Fibroblast of lung (primary cell): ENCODE measurements around the gene FOXM1. TPM values are rescaled to one million over a fixed set of nuclear protein-coding genes. Genes with fewer than 3 reads are reported as not detected.

Source experiments
- DNase-seq, 2 donors: peaks; one replicate each; pipeline versions ENCODE4 v3.0.0 to v3.0.0-alpha.2; 2010; ENCODE audit warnings: low read depth in 2 of 2
- H2AFZ ChIP-seq: 2 replicates; pipeline ENCODE4 v1.5.1; 2012; ENCODE audit warnings: low read length, control low read depth, inconsistent platforms
- H3K27ac ChIP-seq: 2 replicates; pipeline ENCODE4 v1.5.1; 2011; ENCODE audit warnings: low read length, control low read depth; ENCODE audit not compliant: insufficient read depth
- H3K27me3 ChIP-seq: 2 replicates; pipeline ENCODE4 v1.5.1; 2011; ENCODE audit warnings: mild to moderate bottlenecking, low read length; ENCODE audit not compliant: control insufficient read depth, insufficient read depth
- H3K36me3 ChIP-seq: 2 replicates; pipeline ENCODE4 v1.5.1; 2011; ENCODE audit warnings: low read length; ENCODE audit not compliant: control insufficient read depth, insufficient read depth
- H3K4me1 ChIP-seq: 2 replicates; pipeline ENCODE4 v1.5.1; 2011; ENCODE audit warnings: low read length; ENCODE audit not compliant: control insufficient read depth, insufficient read depth; ENCODE audit errors: extremely low read depth
- H3K4me2 ChIP-seq: 2 replicates; pipeline ENCODE4 v1.5.1; 2011; ENCODE audit warnings: low read length, control low read depth; ENCODE audit not compliant: insufficient read depth; ENCODE audit errors: extremely low read depth
- H3K4me3 ChIP-seq, 4 experiments: fragments of 200-600 bp in 1 of 4; sonication (generic) in 1 of 4; replicated peaks in 1 of 4; 2 replicates each; pipeline ENCODE4 v1.5.1; 2011 to 2016; ENCODE audit warnings: low read length in 4 of 4, low read depth in 3 of 4, mild to moderate bottlenecking in 3 of 4, control low read depth in 2 of 4, inconsistent platforms in 1 of 4, mixed read lengths in 1 of 4; ENCODE audit not compliant: insufficient read depth in 1 of 4; ENCODE audit errors: control extremely low read depth in 1 of 4
- H3K79me2 ChIP-seq: 2 replicates; pipeline ENCODE4 v1.5.1; 2012; ENCODE audit warnings: mild to moderate bottlenecking, low read length, inconsistent platforms; ENCODE audit not compliant: control insufficient read depth, insufficient read depth
- H3K9ac ChIP-seq: 2 replicates; pipeline ENCODE4 v1.5.1; 2011; ENCODE audit warnings: mild to moderate bottlenecking, low read length, control low read depth; ENCODE audit not compliant: insufficient read depth
- H3K9me3 ChIP-seq: 2 replicates; pipeline ENCODE4 v1.5.1; 2012; ENCODE audit warnings: low read depth, low read length; ENCODE audit not compliant: control insufficient read depth, insufficient read depth
- H4K20me1 ChIP-seq: 2 replicates; pipeline ENCODE4 v1.5.1; 2011; ENCODE audit warnings: low read length; ENCODE audit not compliant: control insufficient read depth, insufficient read depth; ENCODE audit errors: extremely low read depth
- EZH2 ChIP-seq: IDR thresholded peaks from 2 replicates; pipeline ENCODE4 v1.5.1; 2012; ENCODE audit warnings: low read length, control low read depth, mild to moderate bottlenecking; ENCODE audit errors: missing control alignments
- polyA plus RNA-seq, 2 donors: library from polyadenylated mRNA; depleted of rRNA in 1 of 2; stranded (reverse) in 1 of 2; unstranded in 1 of 2; fragments of >200 nt; gene quantifications; 2 replicates each; pipeline ENCODE4 v1.2.1, GENCODE V29; 2011 to 2012; ENCODE audit warnings: missing spikeins in 1 of 2
- total RNA-seq: library from RNA; depleted of rRNA; stranded (reverse); fragments of >200 nt; gene quantifications from 2 replicates; pipeline ENCODE4 v1.2.1, GENCODE V29; 2014
- TF ChIP-seq, protein P1 (sequence below), 2 donors: IDR thresholded peaks in 1 of 2; conservative IDR thresholded peaks in 1 of 2; 1 replicate in 1 of 2; 2 replicates in 1 of 2; pipeline ENCODE4 v1.5.1; 2011 to 2012; ENCODE audit warnings: low read length in 2 of 2, control low read depth in 1 of 2, inconsistent platforms in 1 of 2, low read depth in 1 of 2, mild to moderate bottlenecking in 1 of 2

FOXM1 gene
- total and polyA plus RNA-seq, 2 donors (not counting 1 experiment from before 2014, with no cell fraction given), result 7.3 to 14.6 TPM

DNA sequence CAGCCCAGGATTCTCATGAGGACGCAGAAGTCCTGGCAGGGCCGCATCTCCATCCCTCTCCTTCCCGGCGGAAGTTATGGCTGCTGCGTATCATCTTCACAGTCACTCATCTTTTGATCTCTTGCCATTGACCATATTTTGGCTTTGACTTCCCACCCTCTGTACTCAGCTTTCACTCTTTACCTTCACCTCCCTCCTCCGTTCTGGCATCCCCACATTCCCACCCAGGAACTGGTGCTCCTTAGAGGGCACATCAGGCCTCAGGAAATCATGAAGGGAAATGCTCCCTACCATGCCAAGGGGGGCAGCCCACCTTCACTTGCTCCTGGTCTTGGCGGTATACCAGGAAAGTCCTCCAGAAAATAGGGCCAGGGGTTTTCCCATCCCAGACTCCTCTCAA lies 21.4 kb downstream of the FOXM1 start:
- TF ChIP-seq EZH2, result no peak
- TF ChIP-seq, protein P1, sequence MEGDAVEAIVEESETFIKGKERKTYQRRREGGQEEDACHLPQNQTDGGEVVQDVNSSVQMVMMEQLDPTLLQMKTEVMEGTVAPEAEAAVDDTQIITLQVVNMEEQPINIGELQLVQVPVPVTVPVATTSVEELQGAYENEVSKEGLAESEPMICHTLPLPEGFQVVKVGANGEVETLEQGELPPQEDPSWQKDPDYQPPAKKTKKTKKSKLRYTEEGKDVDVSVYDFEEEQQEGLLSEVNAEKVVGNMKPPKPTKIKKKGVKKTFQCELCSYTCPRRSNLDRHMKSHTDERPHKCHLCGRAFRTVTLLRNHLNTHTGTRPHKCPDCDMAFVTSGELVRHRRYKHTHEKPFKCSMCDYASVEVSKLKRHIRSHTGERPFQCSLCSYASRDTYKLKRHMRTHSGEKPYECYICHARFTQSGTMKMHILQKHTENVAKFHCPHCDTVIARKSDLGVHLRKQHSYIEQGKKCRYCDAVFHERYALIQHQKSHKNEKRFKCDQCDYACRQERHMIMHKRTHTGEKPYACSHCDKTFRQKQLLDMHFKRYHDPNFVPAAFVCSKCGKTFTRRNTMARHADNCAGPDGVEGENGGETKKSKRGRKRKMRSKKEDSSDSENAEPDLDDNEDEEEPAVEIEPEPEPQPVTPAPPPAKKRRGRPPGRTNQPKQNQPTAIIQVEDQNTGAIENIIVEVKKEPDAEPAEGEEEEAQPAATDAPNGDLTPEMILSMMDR (conservative IDR thresholded peaks at IDR 0.05 in 1 of 2, IDR thresholded peaks at IDR 0.05 in 1 of 2; ENCODE audit: low read depth in 1 of 2, low read length in 2 of 2), result no peak
- Histone ChIP-seq H2AFZ (no peak overlapping the region), H3K4me1 (peaks cover 3% of the 10 kb centered on the region), H4K20me1 (no peaks in the 10 kb centered on the region), H3K79me2 (no peaks in the 10 kb centered on the region), H3K36me3 (no peaks in the 10 kb centered on the region), H3K27ac (no peak overlapping the region), H3K4me3 (no peak overlapping the region), H3K9me3 (no peaks in the 10 kb centered on the region), H3K4me2 (no peak overlapping the region), H3K9ac (no peak overlapping the region), H3K27me3 (no peaks in the 10 kb centered on the region)
- DNase-seq, result no peak

DNA sequence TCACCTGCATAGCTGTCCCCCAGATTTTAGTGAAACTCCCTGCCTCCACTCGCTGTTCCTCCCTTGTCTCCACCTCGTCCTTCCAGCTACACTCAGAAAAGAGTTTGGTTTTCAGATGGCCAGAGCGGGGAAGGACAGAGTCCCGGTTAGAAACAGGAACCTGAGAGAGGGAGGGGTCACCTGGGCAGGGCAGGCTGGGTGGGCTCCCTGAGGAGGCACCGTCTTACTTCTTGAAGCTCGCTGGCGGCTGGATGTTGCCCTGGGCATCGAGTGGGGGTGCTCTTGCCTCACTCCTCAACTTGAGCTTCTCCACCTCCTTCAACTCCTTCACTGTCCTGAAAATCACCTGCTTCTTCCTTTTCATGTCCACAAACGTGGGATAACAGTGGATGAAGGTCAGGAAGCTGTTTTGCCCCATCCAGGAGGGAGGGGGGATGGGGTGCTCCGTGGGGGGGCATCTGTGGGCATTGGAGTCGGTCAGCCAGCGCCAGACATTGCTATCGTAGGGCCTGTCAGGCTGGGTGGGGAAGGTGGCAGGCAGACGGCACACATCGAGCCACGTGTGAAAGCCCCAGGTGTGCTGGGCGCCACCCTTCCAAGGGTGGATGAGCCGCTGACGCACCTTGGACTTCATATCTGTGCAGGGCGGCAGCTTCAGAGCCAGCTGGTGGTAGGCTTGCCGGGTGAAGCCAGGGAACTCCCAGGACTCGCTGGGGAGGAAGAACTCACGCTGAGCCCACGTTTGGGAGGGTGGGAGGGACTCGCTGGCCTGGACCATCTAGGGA lies 22.1 kb downstream of the FOXM1 start:
- no peaks in the 10 kb centered on the region for H3K9me3 ChIP-seq
- peaks cover 5% of the 10 kb centered on the region for H3K4me1 ChIP-seq
- no peak for DNase-seq
- no peak overlapping the region for H2AFZ ChIP-seq
- H3K27ac ChIP-seq, result no peak overlapping the region
- no peak overlapping the region for H3K4me3 ChIP-seq
- no peak overlapping the region for H3K9ac ChIP-seq
- H3K27me3 ChIP-seq, result no peaks in the 10 kb centered on the region
- TF ChIP-seq, protein P1 (conservative IDR thresholded peaks at IDR 0.05 in 1 of 2, IDR thresholded peaks at IDR 0.05 in 1 of 2; ENCODE audit: low read depth in 1 of 2, low read length in 2 of 2), result no peak
- TF ChIP-seq EZH2, result no peak
- no peak overlapping the region for H3K4me2 ChIP-seq
- H3K79me2 ChIP-seq, result no peaks in the 10 kb centered on the region
- H3K36me3 ChIP-seq, result no peaks in the 10 kb centered on the region
- no peaks in the 10 kb centered on the region for H4K20me1 ChIP-seq

DNA sequence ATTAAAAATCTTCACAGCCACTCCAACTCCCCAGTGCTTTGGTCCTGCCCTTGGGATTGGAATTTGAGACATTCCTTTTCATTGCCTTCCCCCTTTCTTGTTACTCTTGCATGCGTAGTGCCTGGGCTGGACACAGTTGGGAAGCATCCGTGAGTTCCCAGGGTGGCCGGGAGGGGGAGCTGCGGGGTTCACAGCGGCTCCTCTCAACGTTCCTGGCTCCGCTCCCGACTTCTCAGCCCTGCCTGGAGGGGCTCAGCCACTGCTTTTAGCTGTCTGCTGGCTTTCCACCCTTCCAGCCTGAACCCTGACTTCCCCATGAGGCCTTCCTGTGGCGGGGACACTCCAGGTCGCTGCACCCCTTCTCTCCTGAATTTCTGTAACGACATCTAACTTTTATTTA lies 23.3 kb downstream of the FOXM1 start:
- Histone ChIP-seq H3K9me3 (no peaks in the 10 kb centered on the region), H3K9ac (no peak overlapping the region), H3K4me1 (peaks cover 8% of the 10 kb centered on the region), H3K27ac (no peak overlapping the region), H4K20me1 (no peaks in the 10 kb centered on the region), H3K4me2 (peak overlapping the region; percentile 68), H3K79me2 (no peaks in the 10 kb centered on the region), H3K36me3 (no peaks in the 10 kb centered on the region), H3K27me3 (no peaks in the 10 kb centered on the region), H2AFZ (no peak overlapping the region), H3K4me3 (no peak overlapping the region)
- DNase-seq, result peak; percentile 63 to 72
- TF ChIP-seq, protein P1 (conservative IDR thresholded peaks at IDR 0.05 in 1 of 2, IDR thresholded peaks at IDR 0.05 in 1 of 2; ENCODE audit: low read depth in 1 of 2, low read length in 2 of 2), result peak; percentile 86 to 92
- no peak for TF ChIP-seq EZH2
